Liver (tissue), 3 donors: ENCODE measurements around the gene IFNA13.

Experiments
- EGR1 ChIP-seq, 2 donors: IDR thresholded peaks; 2 replicates each; pipeline ENCODE4 v1.6.1; 2016 to 2018; ENCODE audit warnings: antibody characterized with exemption in 2 of 2, low read depth in 2 of 2
- FOXA1 ChIP-seq: IDR thresholded peaks from 2 replicates; pipeline ENCODE4 v1.6.1; 2016; ENCODE audit warnings: antibody characterized with exemption
- GABPA ChIP-seq, 2 donors: IDR thresholded peaks in 1 of 2; conservative IDR thresholded peaks in 1 of 2; 2 replicates each; pipeline ENCODE4 v1.6.1; 2016; ENCODE audit warnings: antibody characterized with exemption in 2 of 2, mild to moderate bottlenecking in 1 of 2, moderate library complexity in 1 of 2
- NR2F2 ChIP-seq: IDR thresholded peaks from 2 replicates; pipeline ENCODE4 v1.6.1; 2016; ENCODE audit warnings: antibody characterized with exemption
- RAD21 ChIP-seq, 2 donors: IDR thresholded peaks; 2 replicates each; pipeline ENCODE4 v1.6.1; 2016; ENCODE audit warnings: antibody characterized with exemption in 2 of 2, mild to moderate bottlenecking in 2 of 2
- TF ChIP-seq, protein P1 (sequence below): fragments of 150-350 bp; IDR thresholded peaks from 2 replicates; pipeline ENCODE4 v1.5.1; 2017; ENCODE audit warnings: improper control_type of control experiment, low read depth, low read length; ENCODE audit not compliant: missing input control
- TF ChIP-seq, protein P2 (sequence below): IDR thresholded peaks from 2 replicates; pipeline ENCODE4 v1.6.1; 2016; ENCODE audit warnings: antibody characterized with exemption, mild to moderate bottlenecking
- TF ChIP-seq, protein P3 (sequence below): IDR thresholded peaks from 2 replicates; pipeline ENCODE4 v1.6.1; 2016; ENCODE audit warnings: antibody characterized with exemption
- TF ChIP-seq, protein P4 (sequence below): IDR thresholded peaks from 2 replicates; pipeline ENCODE4 v1.6.1; 2016; ENCODE audit warnings: antibody characterized with exemption
- TF ChIP-seq, protein P5 (sequence below): IDR thresholded peaks from 2 replicates; pipeline ENCODE4 v1.6.1; 2016; ENCODE audit warnings: antibody characterized with exemption
- donor health status: healthy.
- donor health status: healthy.

DNA sequence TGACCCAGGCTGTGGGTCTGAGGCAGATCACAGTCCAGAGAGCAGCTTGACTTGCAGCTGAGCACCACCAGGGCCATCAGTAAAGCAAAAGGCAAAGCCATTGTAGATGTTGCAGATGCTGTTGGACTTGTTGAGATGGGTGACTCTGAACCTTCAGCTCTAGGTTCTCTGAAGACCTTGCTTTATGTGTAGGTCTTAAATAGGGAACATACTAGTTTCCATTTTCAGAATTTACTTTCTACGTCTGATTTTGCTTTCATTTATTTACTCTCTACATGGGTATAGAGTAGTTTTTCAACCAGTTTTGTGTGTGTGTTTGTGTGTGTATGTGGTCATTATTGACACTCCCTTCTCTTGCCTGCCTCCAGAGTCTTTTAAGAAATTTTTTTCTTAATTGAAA is 17.1 kb downstream of the IFNA13 start, which contains the start of gene IFNA6:
- TF ChIP-seq GABPA (IDR thresholded peaks at IDR 0.05 in 1 of 2, conservative IDR thresholded peaks at IDR 0.05 in 1 of 2) (no peak), RAD21 (IDR thresholded peaks at IDR 0.05) (no peak), FOXA1 (no peak), NR2F2 (no peak), EGR1 (IDR thresholded peaks at IDR 0.05; ENCODE audit: low read depth in 2 of 2) (no peak)
- TF ChIP-seq, protein P1, sequence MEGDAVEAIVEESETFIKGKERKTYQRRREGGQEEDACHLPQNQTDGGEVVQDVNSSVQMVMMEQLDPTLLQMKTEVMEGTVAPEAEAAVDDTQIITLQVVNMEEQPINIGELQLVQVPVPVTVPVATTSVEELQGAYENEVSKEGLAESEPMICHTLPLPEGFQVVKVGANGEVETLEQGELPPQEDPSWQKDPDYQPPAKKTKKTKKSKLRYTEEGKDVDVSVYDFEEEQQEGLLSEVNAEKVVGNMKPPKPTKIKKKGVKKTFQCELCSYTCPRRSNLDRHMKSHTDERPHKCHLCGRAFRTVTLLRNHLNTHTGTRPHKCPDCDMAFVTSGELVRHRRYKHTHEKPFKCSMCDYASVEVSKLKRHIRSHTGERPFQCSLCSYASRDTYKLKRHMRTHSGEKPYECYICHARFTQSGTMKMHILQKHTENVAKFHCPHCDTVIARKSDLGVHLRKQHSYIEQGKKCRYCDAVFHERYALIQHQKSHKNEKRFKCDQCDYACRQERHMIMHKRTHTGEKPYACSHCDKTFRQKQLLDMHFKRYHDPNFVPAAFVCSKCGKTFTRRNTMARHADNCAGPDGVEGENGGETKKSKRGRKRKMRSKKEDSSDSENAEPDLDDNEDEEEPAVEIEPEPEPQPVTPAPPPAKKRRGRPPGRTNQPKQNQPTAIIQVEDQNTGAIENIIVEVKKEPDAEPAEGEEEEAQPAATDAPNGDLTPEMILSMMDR = no peak
- TF ChIP-seq, protein P2, sequence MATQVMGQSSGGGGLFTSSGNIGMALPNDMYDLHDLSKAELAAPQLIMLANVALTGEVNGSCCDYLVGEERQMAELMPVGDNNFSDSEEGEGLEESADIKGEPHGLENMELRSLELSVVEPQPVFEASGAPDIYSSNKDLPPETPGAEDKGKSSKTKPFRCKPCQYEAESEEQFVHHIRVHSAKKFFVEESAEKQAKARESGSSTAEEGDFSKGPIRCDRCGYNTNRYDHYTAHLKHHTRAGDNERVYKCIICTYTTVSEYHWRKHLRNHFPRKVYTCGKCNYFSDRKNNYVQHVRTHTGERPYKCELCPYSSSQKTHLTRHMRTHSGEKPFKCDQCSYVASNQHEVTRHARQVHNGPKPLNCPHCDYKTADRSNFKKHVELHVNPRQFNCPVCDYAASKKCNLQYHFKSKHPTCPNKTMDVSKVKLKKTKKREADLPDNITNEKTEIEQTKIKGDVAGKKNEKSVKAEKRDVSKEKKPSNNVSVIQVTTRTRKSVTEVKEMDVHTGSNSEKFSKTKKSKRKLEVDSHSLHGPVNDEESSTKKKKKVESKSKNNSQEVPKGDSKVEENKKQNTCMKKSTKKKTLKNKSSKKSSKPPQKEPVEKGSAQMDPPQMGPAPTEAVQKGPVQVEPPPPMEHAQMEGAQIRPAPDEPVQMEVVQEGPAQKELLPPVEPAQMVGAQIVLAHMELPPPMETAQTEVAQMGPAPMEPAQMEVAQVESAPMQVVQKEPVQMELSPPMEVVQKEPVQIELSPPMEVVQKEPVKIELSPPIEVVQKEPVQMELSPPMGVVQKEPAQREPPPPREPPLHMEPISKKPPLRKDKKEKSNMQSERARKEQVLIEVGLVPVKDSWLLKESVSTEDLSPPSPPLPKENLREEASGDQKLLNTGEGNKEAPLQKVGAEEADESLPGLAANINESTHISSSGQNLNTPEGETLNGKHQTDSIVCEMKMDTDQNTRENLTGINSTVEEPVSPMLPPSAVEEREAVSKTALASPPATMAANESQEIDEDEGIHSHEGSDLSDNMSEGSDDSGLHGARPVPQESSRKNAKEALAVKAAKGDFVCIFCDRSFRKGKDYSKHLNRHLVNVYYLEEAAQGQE = no peak
- TF ChIP-seq, protein P3, sequence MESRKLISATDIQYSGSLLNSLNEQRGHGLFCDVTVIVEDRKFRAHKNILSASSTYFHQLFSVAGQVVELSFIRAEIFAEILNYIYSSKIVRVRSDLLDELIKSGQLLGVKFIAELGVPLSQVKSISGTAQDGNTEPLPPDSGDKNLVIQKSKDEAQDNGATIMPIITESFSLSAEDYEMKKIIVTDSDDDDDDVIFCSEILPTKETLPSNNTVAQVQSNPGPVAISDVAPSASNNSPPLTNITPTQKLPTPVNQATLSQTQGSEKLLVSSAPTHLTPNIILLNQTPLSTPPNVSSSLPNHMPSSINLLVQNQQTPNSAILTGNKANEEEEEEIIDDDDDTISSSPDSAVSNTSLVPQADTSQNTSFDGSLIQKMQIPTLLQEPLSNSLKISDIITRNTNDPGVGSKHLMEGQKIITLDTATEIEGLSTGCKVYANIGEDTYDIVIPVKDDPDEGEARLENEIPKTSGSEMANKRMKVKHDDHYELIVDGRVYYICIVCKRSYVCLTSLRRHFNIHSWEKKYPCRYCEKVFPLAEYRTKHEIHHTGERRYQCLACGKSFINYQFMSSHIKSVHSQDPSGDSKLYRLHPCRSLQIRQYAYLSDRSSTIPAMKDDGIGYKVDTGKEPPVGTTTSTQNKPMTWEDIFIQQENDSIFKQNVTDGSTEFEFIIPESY = no peak
- TF ChIP-seq, protein P4, sequence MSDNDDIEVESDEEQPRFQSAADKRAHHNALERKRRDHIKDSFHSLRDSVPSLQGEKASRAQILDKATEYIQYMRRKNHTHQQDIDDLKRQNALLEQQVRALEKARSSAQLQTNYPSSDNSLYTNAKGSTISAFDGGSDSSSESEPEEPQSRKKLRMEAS = no peak
- TF ChIP-seq, protein P5, sequence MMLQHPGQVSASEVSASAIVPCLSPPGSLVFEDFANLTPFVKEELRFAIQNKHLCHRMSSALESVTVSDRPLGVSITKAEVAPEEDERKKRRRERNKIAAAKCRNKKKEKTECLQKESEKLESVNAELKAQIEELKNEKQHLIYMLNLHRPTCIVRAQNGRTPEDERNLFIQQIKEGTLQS = no peak
